Activated T-helper 17 cell treated with anti-CD3 and anti-CD28 coated beads, Interleukin-2, amount 50 U/mL, for 72 hours (primary cell): Measurements from ENCODE around the gene KMT2C. TPM values are rescaled to one million over a fixed set of nuclear protein-coding genes. Genes with fewer than 3 reads are reported as not detected.
"Not testable (repeated sequence)": the region's sequence is repeated elsewhere in the genome, so short reads cannot be mapped to it uniquely, and the experiment has no call there.

Experiments used
- ATAC-seq: fragments of 150-1000 bp; cut with Tn5 transposase; replicated peaks from 2 replicates; pipeline ENCODE4 v1.10.0; 2021; ENCODE audit warnings: mild to moderate bottlenecking, moderate library complexity
- H3K27ac Mint-ChIP-seq: one replicate; pipeline ENCODE4 v1.8.0; 2022; ENCODE audit warnings: mixed read lengths
- H3K27me3 Mint-ChIP-seq: one replicate; pipeline ENCODE4 v1.8.0; 2022; ENCODE audit warnings: mixed read lengths
- H3K36me3 Mint-ChIP-seq: one replicate; pipeline ENCODE4 v1.8.0; 2022; ENCODE audit warnings: low read depth, mild to moderate bottlenecking, mixed read lengths
- H3K4me1 Mint-ChIP-seq: one replicate; pipeline ENCODE4 v1.8.0; 2022; ENCODE audit warnings: mixed read lengths
- H3K4me3 Mint-ChIP-seq: one replicate; pipeline ENCODE4 v1.8.0; 2022; ENCODE audit warnings: mild to moderate bottlenecking, mixed read lengths
- H3K9me3 Mint-ChIP-seq: one replicate; pipeline ENCODE4 v1.8.0; 2022; ENCODE audit warnings: mixed read lengths
- total RNA-seq, 2 donors: library from RNA; stranded (reverse); gene quantifications; one replicate each; pipeline ENCODE4 v1.2.3, GENCODE V29; 2022

The KMT2C gene
- total RNA-seq, 2 donors from 2014 or later = 52.1 to 106 TPM

GRCh38 chr7:152399344-152399743, 36.5 kb downstream of the KMT2C start:
- Mint-ChIP-seq H3K36me3 (no peaks in the 10 kb centered on the region), H3K4me1 (peaks cover 22% of the 10 kb centered on the region), H3K4me3 (no peak overlapping the region), H3K9me3 (no peaks in the 10 kb centered on the region), H3K27me3 (no peaks in the 10 kb centered on the region), H3K27ac (no peak overlapping the region)
- no peak for ATAC-seq

GRCh38 chr7:152395112-152395511, 40.7 kb downstream of the KMT2C start:
- H3K4me3 Mint-ChIP-seq = no peak overlapping the region
- H3K27me3 Mint-ChIP-seq = no peaks in the 10 kb centered on the region
- H3K9me3 Mint-ChIP-seq = no peaks in the 10 kb centered on the region
- H3K27ac Mint-ChIP-seq = no peak overlapping the region
- H3K4me1 Mint-ChIP-seq = peaks cover 23% of the 10 kb centered on the region
- H3K36me3 Mint-ChIP-seq = no peaks in the 10 kb centered on the region
- ATAC-seq = no peak

- not testable (repeated sequence) for H3K9me3 Mint-ChIP-seq, H3K36me3 Mint-ChIP-seq, H3K27ac Mint-ChIP-seq, H3K27me3 Mint-ChIP-seq, H3K4me3 Mint-ChIP-seq
- peak; percentile 37 for ATAC-seq
- H3K4me1 Mint-ChIP-seq = peaks cover 27% of the 10 kb centered on the region
These were observed 41.6 kb downstream of the KMT2C start for GRCh38 chr7:152394214-152394613.

GRCh38 chr7:152392254-152392653, 43.5 kb downstream of the KMT2C start:
- H3K27ac Mint-ChIP-seq = no peak overlapping the region
- no peaks in the 10 kb centered on the region for H3K9me3 Mint-ChIP-seq
- peaks cover 19% of the 10 kb centered on the region for H3K4me1 Mint-ChIP-seq
- no peaks in the 10 kb centered on the region for H3K36me3 Mint-ChIP-seq
- H3K27me3 Mint-ChIP-seq = no peaks in the 10 kb centered on the region
- no peak for ATAC-seq
- H3K4me3 Mint-ChIP-seq = no peak overlapping the region

GRCh38 chr7:152386136-152386764, 49.6 kb downstream of the KMT2C start:
- not testable (repeated sequence) for ATAC-seq, H3K27me3 Mint-ChIP-seq, H3K36me3 Mint-ChIP-seq, H3K4me1 Mint-ChIP-seq, H3K4me3 Mint-ChIP-seq, H3K9me3 Mint-ChIP-seq, H3K27ac Mint-ChIP-seq

- H3K4me3 Mint-ChIP-seq, H3K27me3 Mint-ChIP-seq: not testable (repeated sequence)
- peak; percentile 41 for ATAC-seq
These were observed 51.3 kb downstream of the KMT2C start for GRCh38 chr7:152384235-152385200.

GRCh38 chr7:152383341-152384234, 52.2 kb downstream of the KMT2C start:
- Mint-ChIP-seq H3K27ac (no peak overlapping the region), H3K4me3 (no peak overlapping the region), H3K27me3 (no peaks in the 10 kb centered on the region), H3K36me3 (no peaks in the 10 kb centered on the region), H3K4me1 (peaks cover 6% of the 10 kb centered on the region), H3K9me3 (no peaks in the 10 kb centered on the region)
- ATAC-seq = peak; percentile 61

More at GRCh38 chr7:152384235-152385200, 51.3 kb downstream of the KMT2C start:
- H3K4me1 Mint-ChIP-seq, H3K9me3 Mint-ChIP-seq, H3K36me3 Mint-ChIP-seq, H3K27ac Mint-ChIP-seq: not testable (repeated sequence)

GRCh38 chr7:152382244-152382643, 53.6 kb downstream of the KMT2C start:
- Mint-ChIP-seq H3K27me3 (no peaks in the 10 kb centered on the region), H3K4me3 (no peak overlapping the region), H3K4me1 (peaks cover 6% of the 10 kb centered on the region), H3K27ac (no peak overlapping the region), H3K9me3 (no peaks in the 10 kb centered on the region), H3K36me3 (no peaks in the 10 kb centered on the region)
- peak; percentile 31 for ATAC-seq

GRCh38 chr7:152380931-152381578, 54.7 kb downstream of the KMT2C start:
- not testable (repeated sequence) for H3K4me1 Mint-ChIP-seq, H3K9me3 Mint-ChIP-seq, H3K27ac Mint-ChIP-seq, H3K36me3 Mint-ChIP-seq, H3K27me3 Mint-ChIP-seq, ATAC-seq, H3K4me3 Mint-ChIP-seq

GRCh38 chr7:152378497-152378896, 57.3 kb downstream of the KMT2C start:
- H3K36me3 Mint-ChIP-seq, ATAC-seq, H3K4me3 Mint-ChIP-seq, H3K27me3 Mint-ChIP-seq, H3K4me1 Mint-ChIP-seq, H3K27ac Mint-ChIP-seq, H3K9me3 Mint-ChIP-seq: not testable (repeated sequence)

- not testable (repeated sequence) for H3K4me1 Mint-ChIP-seq, H3K27me3 Mint-ChIP-seq, H3K27ac Mint-ChIP-seq, H3K4me3 Mint-ChIP-seq, H3K36me3 Mint-ChIP-seq, ATAC-seq, H3K9me3 Mint-ChIP-seq
These were observed 58.9 kb downstream of the KMT2C start for GRCh38 chr7:152376716-152377484.

GRCh38 chr7:152370297-152370696, 65.5 kb downstream of the KMT2C start:
- Mint-ChIP-seq H3K4me1 (peaks cover 33% of the 10 kb centered on the region), H3K9me3 (no peaks in the 10 kb centered on the region), H3K27ac (no peak overlapping the region), H3K36me3 (peaks cover 6% of the 10 kb centered on the region), H3K27me3 (no peaks in the 10 kb centered on the region), H3K4me3 (no peak overlapping the region)
- ATAC-seq = no peak

- Mint-ChIP-seq H3K27ac (no peak overlapping the region), H3K4me1 (peaks cover 33% of the 10 kb centered on the region), H3K4me3 (no peak overlapping the region), H3K27me3 (no peaks in the 10 kb centered on the region), H3K36me3 (peaks cover 6% of the 10 kb centered on the region), H3K9me3 (no peaks in the 10 kb centered on the region)
- ATAC-seq = no peak
These were observed 66.3 kb downstream of the KMT2C start for GRCh38 chr7:152369518-152369917.
